AG04450 (cell line): ENCODE data around the gene KLF1. TPM values are rescaled to one million over a fixed set of nuclear protein-coding genes. Genes with fewer than 3 reads are reported as not detected.

ENCODE experiments used
- CTCF ChIA-PET: fragments of 300-600, 350-600 bp; formaldehyde crosslinking; extraction: SDS; loops from one replicate; lab custom pipeline; 2022; ENCODE audit warnings: antibody characterized with exemption, inconsistent platforms; lab: Charles Lee
- POLR2A ChIA-PET: fragments of 350-600 bp; formaldehyde crosslinking; extraction: SDS; loops from one replicate; lab custom pipeline; 2021; ENCODE audit warnings: antibody characterized with exemption, inconsistent platforms; lab: Yijun Ruan, JAX
- DNase-seq: peaks from one replicate; pipeline ENCODE4 v3.0.0-alpha.2; 2011; ENCODE audit warnings: low read depth, low spot score
- H3K27ac ChIP-seq: one replicate; pipeline ENCODE4 v1.5.1; 2012; ENCODE audit warnings: low read depth, low read length, control low read depth
- H3K27me3 ChIP-seq: one replicate; pipeline ENCODE4 v1.6.0; 2012; ENCODE audit warnings: low read length; ENCODE audit not compliant: control insufficient read depth, insufficient read depth
- H3K4me3 ChIP-seq: 2 replicates; pipeline ENCODE4 v1.5.1; 2011; ENCODE audit warnings: mild to moderate bottlenecking, low read depth, low read length, control low read depth
- H3K9me3 ChIP-seq: 2 replicates; pipeline ENCODE4 v1.5.1; 2012; ENCODE audit warnings: low read length; ENCODE audit not compliant: control insufficient read depth, insufficient read depth
- polyA plus RNA-seq: library from polyadenylated mRNA; depleted of rRNA; stranded (reverse); fragments of >200 nt; gene quantifications from 2 replicates; pipeline ENCODE4 v1.2.3, GENCODE V29; 2011
- TF ChIP-seq, protein P1 (sequence below): IDR thresholded peaks from 2 replicates; pipeline ENCODE4 v1.5.1; 2011; ENCODE audit warnings: low read depth, low read length, control low read depth, inconsistent platforms

Gene KLF1
- polyA plus RNA-seq, 1 experiment = not detected

DNA sequence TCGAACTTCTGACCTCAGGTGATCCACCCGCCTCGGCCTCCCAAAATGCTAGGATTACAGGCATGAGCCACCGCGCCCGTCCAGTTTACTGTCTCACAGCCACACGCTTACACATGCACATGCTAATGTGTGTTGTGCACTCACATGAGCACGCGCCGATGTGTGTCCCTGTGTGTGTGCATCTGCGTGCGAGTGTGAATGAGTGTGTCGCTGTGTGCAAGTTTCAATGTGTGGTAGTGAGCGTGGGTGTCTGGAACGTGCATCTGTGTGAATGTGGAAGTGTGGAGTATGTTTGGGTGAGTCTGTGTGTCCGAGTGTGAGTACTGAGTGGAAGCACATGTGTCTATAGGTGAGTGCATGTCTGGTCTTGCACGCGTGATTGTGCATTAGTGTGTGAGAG, 44.5 kb downstream of the KLF1 start:
- CTCF ChIA-PET = no interaction called here

DNA sequence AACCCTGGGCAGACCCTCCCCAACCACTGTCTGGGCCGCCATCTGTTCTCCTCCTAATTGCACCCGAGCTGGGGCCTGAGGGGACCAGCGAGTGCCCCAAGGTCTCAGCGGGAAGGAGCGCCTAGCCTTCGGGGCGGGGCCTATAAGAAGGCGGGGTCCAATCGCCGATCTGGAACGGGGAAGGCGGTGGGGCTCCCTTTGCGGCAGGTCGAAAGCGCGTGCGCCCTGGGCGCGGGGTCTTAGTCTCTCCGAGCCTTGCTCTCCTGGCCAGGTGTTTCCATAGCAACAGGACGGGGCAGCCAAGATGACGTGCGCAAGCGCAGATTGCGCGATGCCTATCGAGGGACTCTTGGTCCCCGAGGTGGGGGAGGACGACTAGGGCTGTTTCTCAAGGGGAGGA, 45.9 kb downstream of the KLF1 start:
- TF ChIP-seq, protein P1, sequence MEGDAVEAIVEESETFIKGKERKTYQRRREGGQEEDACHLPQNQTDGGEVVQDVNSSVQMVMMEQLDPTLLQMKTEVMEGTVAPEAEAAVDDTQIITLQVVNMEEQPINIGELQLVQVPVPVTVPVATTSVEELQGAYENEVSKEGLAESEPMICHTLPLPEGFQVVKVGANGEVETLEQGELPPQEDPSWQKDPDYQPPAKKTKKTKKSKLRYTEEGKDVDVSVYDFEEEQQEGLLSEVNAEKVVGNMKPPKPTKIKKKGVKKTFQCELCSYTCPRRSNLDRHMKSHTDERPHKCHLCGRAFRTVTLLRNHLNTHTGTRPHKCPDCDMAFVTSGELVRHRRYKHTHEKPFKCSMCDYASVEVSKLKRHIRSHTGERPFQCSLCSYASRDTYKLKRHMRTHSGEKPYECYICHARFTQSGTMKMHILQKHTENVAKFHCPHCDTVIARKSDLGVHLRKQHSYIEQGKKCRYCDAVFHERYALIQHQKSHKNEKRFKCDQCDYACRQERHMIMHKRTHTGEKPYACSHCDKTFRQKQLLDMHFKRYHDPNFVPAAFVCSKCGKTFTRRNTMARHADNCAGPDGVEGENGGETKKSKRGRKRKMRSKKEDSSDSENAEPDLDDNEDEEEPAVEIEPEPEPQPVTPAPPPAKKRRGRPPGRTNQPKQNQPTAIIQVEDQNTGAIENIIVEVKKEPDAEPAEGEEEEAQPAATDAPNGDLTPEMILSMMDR = no peak
- H3K9me3 ChIP-seq = peaks cover 5% of the 10 kb centered on the region; the same call in 1 of the 2 replicates
- peak overlapping the region; percentile 43 for H3K4me3 ChIP-seq
- ChIA-PET CTCF (no interaction called here), POLR2A (no interaction called here)
- no peak overlapping the region for H3K27ac ChIP-seq
- DNase-seq = no peak
- H3K27me3 ChIP-seq = peaks cover 60% of the 10 kb centered on the region

More for the DNA sequence above, 44.5 kb downstream of the KLF1 start:
- no peak overlapping the region for H3K4me3 ChIP-seq
- TF ChIP-seq, protein P1 = no peak
- H3K27ac ChIP-seq = no peak overlapping the region
- peaks cover 50% of the 10 kb centered on the region for H3K27me3 ChIP-seq
- DNase-seq = no peak
- POLR2A ChIA-PET = no interaction called here
- peaks cover 5% of the 10 kb centered on the region; the same call in 1 of the 2 replicates for H3K9me3 ChIP-seq

DNA sequence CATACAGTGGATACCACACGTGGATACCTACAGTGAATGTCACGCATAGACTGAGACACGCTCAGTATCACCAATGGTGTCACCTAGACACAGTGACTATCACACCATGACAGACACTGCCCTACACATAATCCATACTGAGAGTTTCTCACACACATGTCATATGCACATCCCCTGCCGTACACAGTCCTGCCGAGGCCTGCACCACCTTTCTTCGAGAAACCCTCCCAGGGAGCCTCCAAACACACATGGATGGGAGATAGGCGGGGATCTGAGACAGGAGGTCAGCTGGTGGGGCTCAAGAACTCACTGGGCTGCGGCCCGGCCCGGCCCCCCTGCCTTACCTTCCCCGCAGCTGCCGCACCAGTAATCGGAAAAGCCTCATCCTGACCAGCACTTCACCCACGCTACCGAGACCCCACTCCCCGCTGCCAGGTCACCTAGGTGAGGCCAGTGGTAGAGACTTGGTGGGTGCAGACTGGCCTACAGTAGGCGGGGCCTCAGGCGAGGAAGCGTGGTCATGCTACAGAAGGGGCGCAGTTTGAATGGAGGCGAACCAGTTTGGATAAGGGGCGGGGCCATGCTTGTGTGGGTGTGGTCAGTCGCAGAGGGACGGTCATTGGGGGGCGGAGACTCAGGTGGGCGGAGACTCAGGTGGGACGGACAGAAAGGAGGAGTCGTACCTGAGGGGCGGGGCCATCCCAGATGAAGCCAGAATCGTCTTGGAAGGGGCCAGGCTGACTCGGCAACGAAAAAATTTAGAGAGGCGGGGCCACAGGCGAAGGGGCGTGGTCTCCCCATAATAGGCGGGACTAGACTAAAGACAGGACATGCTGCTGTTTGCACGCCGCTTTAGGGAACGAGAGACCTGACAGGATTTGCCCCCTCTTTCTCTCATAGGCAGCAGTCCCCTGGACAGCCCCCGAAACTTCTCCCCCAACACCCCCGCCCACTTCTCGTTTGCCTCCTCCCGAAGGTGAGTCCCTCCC, 46.6 kb downstream of the KLF1 start:
- POLR2A ChIA-PET = no interaction called here
- CTCF ChIA-PET = no interaction called here
- DNase-seq = no peak
- Histone ChIP-seq H3K27me3 (peaks cover 67% of the 10 kb centered on the region), H3K4me3 (peak overlapping the region; percentile 43), H3K9me3 (peaks cover 5% of the 10 kb centered on the region; the same call in 1 of the 2 replicates), H3K27ac (no peak overlapping the region)
- TF ChIP-seq, protein P1 = no peak

DNA sequence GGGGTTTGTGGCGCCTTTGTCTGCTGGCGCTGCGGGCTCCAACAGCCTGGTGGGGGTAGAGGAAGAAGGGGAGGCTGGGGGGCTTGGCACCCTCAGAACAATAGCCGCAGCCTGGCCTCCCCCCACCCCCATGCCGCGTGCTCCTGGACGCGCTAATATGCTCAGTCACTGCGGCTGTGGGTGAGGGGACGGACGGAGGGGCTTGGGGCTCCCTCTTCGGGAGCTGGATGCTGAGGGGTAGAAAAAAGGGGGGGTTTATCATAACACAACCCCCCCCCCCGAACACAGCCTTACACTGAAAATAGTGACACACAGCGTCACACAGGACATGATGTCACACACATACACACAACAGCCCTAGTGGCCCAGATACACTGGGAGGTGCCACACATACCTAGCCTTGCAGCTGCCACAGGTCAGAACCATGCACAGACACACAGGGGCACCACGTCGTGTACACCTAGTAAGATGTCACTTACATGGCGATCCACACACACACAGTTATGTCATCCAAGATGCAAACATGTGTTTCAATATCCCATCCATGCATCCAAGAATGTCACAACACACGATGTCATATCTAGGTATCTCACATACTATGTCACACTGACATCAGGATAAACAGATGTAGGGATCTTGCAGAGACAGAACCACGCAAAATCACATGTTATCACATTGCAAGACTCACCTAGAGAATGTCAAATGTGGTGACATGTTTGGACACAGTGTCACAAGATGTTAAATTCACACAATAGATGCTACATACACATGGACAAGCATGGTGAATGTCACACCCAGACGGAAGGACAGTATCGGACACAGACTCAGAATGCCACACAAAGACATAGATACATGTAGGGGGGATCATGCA, 47.9 kb downstream of the KLF1 start:
- ChIA-PET POLR2A (no interaction called here), CTCF (no interaction called here)
- H3K27ac ChIP-seq = no peak overlapping the region
- H3K4me3 ChIP-seq = no peak overlapping the region
- peaks cover 5% of the 10 kb centered on the region; the same call in 1 of the 2 replicates for H3K9me3 ChIP-seq
- TF ChIP-seq, protein P1 = no peak
- no peak for DNase-seq
- peaks cover 79% of the 10 kb centered on the region for H3K27me3 ChIP-seq
